ENCODE results near the gene PRKCH.

Gene PRKCH

DNA sequence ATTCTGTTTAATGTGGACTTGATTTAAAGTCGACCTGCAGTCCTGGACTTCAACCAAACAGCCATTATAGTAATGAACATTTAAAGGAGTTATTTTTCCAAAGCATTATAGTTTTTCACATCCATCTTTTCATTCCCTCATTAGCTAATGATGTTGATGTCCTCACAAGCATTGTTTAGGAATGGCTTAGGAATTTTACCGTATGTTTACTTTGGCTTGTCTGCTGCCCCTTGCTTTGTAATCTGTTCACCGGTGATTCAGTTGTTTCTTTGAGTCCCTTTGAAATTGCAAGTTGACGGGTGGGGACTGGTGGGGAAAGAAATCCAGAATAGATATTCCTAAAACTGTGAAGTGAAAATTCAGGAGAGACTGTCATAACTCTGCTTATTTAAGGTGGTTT is 25.4 kb downstream of the PRKCH start:
- TF ChIP-seq, protein P1, sequence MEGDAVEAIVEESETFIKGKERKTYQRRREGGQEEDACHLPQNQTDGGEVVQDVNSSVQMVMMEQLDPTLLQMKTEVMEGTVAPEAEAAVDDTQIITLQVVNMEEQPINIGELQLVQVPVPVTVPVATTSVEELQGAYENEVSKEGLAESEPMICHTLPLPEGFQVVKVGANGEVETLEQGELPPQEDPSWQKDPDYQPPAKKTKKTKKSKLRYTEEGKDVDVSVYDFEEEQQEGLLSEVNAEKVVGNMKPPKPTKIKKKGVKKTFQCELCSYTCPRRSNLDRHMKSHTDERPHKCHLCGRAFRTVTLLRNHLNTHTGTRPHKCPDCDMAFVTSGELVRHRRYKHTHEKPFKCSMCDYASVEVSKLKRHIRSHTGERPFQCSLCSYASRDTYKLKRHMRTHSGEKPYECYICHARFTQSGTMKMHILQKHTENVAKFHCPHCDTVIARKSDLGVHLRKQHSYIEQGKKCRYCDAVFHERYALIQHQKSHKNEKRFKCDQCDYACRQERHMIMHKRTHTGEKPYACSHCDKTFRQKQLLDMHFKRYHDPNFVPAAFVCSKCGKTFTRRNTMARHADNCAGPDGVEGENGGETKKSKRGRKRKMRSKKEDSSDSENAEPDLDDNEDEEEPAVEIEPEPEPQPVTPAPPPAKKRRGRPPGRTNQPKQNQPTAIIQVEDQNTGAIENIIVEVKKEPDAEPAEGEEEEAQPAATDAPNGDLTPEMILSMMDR (IDR thresholded peaks at IDR 0.05; ENCODE audit: borderline replicate concordance, insufficient read depth, low read depth, low read length) = no peak

DNA sequence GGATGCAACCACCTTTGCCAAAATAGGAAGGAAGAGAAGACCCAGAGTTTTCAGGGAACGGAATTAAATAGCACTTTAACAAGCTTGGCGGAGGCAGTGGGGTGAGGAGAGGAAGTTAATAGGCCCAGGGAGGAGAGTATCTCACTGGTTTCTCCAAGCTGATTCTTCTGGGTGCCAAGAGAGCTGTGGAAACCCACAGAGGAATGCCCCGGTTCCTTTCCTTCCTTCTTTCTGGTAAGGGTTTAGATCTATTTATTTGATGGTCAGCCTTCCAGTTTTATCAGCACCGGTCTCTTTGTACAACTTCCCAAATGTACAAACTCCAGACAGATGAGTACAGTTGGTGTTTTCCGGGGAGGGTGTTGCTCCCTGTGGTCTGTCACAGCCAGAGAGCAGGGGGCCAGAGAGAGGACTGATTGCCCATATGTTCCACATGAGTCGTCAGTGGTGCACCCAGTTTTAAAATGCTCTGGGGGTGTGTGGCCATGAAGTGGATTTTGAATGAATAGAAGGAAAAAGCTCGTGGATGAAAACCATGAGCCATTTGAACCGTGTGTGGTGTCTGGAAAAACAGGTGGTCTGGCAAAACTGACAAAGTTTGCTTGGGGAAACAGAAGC is 26.6 kb downstream of the PRKCH start:
- H3K4me3 ChIP-seq (ENCODE audit: low read depth, low read length) = no peak overlapping the region
- TF ChIP-seq, protein P1 (IDR thresholded peaks at IDR 0.05; ENCODE audit: borderline replicate concordance, insufficient read depth, low read depth, low read length) = no peak

More for the DNA sequence above, 25.4 kb downstream of the PRKCH start:
- no peak overlapping the region for H3K4me3 ChIP-seq (ENCODE audit: low read depth, low read length)

DNA sequence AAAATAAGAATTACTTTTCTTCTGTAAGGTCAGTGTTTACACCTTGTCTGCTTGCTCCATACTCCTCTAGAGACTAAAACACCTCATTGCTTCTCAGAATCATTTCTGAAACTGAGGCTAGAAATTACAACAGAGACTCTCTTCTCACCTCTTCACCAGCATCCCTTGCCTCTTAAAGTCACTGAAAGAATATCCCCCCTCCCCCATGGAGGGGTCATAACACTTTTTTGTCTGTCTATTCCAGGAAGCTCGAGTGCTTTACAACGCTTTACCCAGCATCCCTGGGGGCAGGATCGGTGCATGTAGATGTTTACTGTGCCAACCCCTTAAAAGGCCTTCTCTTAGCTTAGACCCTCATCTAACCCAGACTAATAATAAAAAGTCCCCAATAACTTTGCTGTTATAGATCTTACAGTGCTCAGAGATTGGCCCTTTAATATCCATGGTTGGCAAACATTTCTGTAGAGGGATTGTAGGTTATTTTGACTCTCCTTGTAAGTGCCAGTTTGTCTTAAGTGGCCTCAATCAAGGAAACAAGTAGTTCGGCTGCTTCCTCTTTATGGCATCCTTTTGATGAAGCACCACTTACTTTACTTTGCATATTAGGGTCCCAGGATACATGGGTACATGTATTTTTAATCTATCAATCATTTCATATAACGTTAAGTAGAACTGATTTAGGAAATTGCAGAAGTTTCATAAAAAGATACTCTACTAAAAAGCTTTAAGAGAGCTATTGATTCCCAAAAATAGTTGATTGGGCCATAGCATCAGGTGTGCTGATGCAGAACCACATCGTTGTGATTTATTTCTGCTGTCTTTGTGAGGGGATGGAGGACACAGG is 29.3 kb downstream of the PRKCH start:
- TF ChIP-seq, protein P1 (IDR thresholded peaks at IDR 0.05; ENCODE audit: borderline replicate concordance, insufficient read depth, low read depth, low read length) = no peak

DNA sequence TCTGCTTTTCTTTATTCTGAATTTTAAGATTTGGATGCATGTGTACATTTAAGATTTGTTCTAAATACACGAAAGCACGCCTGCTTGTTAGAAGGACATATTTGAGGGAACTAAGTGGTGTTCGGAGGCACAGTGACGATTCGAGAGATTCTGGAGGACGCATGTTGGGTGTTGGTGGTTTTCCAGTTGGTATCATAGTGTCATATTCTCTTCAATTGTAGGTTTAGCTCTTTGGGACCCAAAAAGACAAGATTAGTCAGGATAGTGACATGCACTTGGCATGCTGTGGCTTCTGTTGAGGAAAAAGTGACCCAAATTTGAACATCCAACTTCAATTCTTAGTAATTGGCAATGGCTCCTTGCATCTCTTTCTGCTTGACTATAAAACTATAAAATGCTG is 30.1 kb downstream of the PRKCH start:
- H3K4me3 ChIP-seq (ENCODE audit: low read depth, low read length) = no peak overlapping the region
- TF ChIP-seq, protein P1 (IDR thresholded peaks at IDR 0.05; ENCODE audit: borderline replicate concordance, insufficient read depth, low read depth, low read length) = no peak

More for the DNA sequence above, 29.3 kb downstream of the PRKCH start:
- H3K4me3 ChIP-seq (ENCODE audit: low read depth, low read length) = no peak overlapping the region

DNA sequence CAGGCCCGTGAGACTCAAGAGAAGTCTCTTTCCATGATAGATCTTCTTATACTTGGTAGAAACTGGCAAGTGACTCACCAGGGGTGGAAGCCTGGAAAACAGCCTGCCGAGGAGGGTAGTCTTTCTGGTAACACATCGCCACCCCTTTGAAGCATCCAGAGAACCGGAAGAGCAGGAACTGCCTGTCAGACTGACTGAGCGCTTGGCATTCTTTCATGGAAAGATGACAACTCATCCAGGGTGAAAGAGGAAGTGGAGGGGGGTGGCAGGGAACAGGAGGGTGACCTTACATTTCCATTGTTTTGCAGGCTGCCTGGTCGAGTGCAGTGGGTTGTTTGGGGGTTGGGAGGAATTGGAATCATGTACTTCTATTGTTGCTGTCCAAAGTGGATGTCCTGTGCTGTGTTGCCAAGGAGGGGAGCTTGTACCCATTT is 34.5 kb downstream of the PRKCH start:
- TF ChIP-seq, protein P1 (IDR thresholded peaks at IDR 0.05; ENCODE audit: borderline replicate concordance, insufficient read depth, low read depth, low read length) = no peak
- no peak overlapping the region for H3K4me3 ChIP-seq (ENCODE audit: low read depth, low read length)

DNA sequence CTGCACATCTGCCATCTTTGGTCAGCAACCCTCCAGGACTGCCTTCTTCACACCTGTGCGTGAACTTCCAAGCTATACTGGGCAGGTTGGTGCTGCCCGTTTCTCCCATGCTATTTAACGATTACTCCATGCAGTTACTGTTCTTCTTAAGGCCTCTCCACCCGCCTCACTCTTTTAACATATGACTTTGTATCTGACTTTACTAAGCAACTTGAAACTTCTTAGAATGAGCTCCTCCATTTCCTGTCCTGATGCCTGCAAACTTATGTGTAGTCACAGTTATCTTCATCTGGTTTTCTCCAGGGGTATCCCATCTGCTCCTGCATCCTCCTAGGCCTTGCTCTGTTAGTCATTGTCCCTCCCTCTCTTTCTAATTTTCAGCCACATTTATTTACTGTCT is 35.7 kb downstream of the PRKCH start:
- no peak overlapping the region for H3K4me3 ChIP-seq (ENCODE audit: low read depth, low read length)
- TF ChIP-seq, protein P1 (IDR thresholded peaks at IDR 0.05; ENCODE audit: borderline replicate concordance, insufficient read depth, low read depth, low read length) = no peak
